Iris pigment epithelial cell (primary cell): Measurements from ENCODE around the gene RPS2.

Source experiments
- DNase-seq: peaks from one replicate; pipeline ENCODE4 v3.0.0-alpha.2; 2011; ENCODE audit warnings: low read depth

The RPS2 gene

DNA sequence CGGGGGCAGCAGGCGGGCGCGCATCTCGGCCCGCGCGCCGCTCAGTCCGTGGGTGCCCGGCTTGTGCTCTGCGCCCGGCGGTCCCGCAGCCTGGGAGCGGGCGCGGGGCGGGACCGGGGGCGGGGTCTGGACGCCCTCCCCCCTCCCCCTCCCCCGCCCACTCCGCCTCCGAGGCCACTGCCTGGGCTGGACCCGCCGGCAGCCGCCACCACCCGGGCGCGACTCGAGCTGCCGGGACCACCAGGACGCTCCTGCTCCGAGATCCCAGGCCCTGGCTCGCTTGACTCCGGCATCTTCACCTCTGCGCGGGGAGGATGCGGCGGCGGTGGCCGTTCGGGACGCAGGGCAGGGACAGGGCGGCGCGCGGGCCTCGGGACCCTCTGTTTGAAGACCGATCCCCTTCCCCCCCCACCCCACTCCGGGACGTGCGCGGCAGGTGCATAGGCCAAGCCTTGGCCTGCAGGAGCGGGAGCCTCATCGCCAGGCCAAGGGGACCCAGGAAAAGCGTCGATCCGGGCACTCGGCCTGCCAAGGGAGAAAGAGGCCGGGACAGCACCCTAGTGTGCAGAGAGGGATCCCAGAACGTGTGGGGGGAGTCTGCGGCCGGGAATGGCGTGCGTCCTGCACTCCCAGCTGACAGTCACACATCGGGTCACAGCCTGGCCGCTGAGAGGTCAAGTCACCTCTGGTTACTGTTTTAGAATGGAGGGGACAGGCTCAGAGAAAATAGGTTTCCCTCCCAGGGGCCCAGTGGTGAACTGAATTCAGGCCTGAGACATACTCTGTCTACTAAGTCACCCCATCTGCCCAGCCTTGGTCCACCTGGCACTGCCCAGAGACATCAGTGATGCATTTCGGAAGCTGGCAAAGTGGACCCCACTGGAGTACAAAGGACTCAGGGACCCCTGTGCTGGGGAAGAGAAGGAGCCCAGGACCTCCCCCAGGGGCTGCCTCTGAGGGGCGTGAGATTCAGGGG is 46.0 kb downstream of the RPS2 start, which contains the start of gene HS3ST6:
Gene HS3ST6, minus strand, starts transcription at position 65 of the 976 bp plus-strand sequence. CDS start 92 bp downstream, outside the sequence.
- DNase-seq: no peak

DNA sequence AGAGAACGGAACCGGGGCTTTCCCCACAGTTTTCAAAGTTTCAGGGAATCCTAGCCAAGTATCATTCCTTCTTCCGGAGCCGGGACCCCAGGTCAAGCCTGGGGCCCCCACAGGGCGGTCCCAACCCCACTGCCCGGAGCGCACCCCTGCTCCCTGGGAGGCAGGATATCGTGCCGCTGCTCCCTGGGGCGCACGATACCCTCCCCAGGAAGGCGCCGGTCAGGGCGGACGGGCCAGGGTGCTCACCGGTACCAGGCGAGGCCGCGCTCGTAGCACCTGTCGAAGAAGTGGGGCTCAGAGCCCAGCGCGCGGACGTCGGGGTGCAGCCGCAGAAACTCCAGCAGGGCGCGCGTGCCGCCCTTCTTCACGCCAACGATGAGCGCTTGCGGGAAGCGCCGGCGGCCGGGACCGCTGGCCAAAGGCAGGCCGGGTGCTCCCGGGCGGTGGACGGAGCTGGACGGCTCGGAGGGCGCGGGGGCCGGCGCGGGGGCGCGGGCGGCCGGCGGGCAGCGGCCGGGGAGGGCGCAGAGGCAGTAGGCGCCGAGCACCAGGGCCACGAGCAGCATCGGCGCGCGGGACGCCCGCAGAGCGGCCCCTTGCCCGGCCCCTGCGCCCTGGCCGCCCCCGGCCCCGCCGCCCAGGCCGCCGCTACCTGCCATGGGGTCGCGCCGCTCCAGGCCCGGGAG is 46.8 kb downstream of the RPS2 start:
- no peak for DNase-seq

DNA sequence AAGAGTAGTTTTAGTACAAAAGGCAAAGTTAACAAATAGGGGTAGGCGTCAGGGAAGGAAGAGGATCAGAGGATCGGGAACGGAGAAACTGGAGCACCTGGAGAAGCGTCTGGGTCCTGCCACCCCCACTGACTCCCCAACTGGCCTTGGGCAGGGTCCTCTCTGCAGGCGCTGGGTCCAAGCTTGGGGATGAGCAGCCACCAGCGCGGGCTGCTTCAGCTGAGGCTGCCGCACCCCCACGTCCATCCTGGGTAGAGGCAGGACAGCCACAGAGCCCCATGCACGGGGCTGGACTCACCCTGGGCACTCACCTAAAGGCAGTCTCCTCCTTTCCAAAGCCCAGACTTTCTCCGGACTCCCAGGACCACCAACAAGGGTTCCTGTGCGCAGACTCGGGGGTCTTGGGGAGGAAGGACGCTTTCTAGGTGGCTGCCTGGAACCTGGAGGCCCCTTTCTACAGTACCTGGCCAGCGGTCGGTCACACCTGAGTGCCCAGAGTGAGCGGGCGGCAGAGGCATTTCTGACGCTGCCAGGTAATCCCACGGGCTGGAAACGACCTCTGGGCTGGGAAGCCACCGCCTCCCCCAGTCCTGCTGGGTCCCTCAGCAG is 47.5 kb downstream of the RPS2 start:
- DNase-seq: no peak

DNA sequence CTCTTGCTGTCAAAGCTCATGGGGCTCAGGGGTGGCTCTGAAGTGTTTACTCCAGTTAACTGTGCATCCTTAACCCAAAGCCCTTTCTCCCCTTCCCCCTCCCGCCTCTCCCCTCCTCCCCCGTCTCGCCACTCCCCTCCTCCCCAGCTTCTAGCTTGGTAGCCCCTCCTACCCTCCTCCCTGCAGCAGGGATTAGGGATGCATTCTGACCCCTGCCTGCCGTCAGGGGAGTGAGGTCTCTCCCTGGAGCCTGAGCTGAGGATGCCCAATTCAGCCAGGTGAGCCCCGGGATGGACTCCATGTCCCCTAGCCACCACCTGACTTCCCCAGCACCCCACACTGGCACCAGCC is 48.0 kb downstream of the RPS2 start:
- DNase-seq: no peak

DNA sequence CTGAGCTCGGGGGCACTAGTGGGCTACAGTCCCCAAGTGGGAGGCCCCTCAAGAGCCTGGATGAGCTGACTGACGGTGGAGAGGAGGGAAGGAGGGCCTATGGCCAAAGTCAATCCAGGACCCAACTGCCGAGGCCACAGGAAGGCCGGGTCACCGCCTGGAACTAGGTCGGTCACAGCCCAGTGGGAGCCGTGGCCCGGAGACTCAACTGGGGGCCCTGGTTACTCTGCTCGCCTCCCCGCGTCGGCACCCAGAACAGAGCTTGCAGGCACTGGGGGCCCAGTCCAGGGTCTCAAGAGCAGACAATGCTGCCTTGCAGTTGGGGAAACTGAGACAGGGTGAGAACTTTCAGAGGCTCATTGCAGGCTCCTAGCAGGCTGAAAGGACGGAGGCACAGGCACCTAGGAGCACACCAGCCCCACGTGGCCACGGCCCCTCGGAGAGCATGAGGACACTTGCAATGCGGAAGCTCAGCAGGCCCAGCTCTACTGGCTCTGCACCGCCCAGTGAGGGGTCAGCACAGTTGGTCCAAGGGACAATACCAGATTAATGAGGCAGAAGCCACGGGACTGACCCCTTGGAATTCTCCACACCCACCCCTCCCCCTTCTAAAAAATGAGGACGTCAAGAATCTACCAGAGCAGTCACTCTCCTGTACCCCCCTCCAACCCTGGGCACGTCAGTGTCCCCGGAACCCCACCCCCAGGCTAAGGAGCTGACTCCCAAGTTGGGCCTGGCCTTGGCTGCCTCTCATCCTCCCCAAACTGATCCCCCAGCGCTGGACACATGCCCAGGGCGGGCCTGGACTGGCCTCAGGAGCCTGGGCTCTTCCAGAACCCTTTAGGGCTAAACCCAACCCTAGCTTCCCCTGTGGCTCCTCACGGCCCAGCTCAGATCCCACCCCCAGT is 48.6 kb downstream of the RPS2 start:
- DNase-seq: no peak

DNA sequence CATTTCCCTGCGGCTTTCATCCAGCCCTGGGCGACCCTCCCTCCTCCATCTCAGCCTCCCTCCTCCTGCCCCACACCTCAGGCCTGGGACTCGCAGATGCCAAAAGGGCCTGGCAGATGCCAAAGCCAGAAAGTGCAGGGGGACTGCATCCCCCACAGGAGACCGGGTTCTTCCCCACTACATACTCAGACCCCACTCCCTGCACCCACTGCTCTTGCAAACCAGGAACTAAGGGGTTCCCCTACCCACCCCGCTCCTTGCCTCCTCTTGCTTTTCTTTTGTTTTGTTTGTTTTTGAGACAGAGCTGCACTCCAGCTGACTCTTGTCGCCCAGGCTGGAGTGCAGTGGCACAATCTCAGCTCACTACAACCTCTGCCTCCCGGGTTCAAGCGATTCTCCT is 49.6 kb downstream of the RPS2 start:
- DNase-seq: no peak

DNA sequence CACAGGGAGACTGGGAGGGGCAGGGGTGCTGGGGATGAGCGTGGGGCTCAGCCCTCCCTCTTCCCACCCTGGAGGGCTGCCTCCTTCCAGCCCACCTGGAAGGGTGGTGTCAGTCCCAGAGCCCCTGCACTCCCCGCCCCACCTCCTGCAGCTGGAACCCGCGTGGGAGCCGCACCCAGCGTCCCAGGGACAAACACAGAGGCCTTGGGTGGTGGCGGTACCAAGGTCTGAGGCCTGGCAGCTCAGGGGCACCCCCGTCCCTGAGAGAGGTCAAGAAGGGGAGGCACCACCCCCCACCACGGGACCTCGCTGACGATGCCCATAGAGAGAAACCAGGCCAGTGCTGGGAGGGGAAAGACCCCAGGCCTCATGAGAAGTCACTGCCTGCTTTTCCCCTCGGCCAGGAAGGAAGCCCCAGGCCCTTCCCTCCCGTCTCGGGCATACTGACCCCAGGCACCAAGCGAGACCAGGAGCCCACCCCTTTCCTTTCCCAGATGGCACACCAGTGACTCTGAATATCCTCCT is 50.5 kb downstream of the RPS2 start:
- no peak for DNase-seq

DNA sequence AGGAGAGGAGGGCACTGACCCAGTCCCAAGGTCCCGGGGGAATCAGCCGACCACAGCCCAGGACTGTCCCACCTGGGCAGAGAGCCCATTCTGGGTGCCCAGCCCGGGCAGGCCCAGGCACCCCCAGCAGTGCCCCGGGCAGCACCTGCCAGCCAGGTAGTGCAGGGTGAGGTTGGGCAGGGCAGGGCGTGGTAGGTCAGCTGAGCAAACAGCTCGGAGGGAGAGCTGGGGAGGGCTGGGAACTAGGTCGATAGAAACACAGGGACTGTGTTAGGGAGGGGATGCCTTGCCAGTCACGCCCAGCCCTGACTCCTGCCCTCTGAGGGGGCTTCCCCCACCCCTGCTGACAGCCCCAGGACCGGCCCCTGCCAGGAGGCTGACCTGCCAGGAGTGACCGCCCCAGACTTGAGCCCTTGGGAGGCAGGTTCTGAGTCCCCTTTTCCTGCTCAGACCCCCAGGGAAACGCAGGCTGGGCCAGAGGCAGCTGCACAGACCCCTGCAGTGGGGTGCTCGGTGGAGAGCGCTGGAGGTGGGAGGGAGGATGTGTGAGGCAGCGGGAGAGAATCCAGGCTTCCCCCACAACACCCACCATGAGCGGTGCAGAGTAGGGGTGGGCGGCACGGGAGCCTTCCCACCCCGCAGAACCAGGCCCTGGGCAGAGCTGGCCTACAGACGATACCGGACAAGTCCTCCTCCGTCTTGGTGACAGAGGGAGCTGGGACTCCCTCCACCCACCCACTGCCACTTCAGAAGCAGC is 51.1 kb downstream of the RPS2 start:
- no peak for DNase-seq

DNA sequence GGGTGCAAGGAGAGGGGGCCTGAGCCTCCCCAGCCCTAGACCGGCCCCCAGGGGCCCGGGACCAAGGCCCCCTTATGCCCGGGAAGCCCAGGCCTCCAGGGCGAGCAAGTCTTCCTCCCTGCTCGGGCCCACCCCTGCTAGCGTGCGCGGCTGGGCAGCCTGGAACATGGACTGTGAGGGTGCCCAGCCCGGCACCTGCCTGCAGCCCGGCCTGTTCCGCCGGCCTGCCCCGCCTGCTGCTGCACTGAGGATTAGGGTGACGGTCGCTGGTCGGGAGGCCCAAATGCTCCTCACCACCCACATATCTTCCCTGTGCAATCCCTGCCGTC is 52.4 kb downstream of the RPS2 start:
- DNase-seq: no peak
